ENCODE results near the gene PCDH7. TPM values are rescaled to one million over a fixed set of nuclear protein-coding genes. Genes with fewer than 3 reads are reported as not detected.

PCDH7 gene
- polyA plus RNA-seq, 1 donor from 2014 or later, result 12.6 TPM

DNA sequence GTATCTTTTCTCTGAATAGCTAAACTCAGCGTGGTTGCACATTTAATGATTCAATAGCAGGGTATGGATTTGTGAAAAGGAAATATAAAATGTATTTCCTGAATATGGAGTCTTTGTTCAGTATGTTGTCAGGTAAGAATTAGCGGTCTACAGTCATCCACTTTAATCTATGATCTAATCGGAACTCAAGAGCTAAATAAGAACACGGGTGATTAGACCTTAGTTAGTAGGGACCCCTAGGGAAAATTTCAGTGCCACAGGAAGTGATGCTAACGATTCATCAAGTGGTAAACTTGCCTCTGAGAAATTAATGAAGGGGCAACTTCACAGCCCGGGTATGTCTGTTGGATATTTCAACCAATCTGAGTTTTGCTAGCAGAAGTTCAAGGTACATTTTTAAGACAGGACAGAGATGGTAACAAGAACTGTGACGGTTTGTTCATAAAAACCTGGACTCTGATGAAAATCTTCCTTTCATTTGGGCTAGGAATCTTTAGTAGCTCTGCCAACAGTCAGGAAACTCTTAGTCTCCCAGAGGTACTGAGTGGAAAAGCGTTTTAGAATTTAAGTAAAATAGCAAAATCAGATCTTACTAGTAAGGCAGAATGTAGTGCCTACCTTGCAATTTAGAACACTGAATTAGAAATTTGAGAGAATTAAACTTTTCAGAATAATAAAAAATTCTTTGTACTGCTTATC lies 47.1 kb downstream of the PCDH7 start:
- Histone ChIP-seq H2AFZ (ENCODE audit: low read depth, low read length) (no peak overlapping the region), H3K9me3 (ENCODE audit: low read length) (no peaks in the 10 kb centered on the region), H4K20me1 (ENCODE audit: insufficient read depth) (no peaks in the 10 kb centered on the region), H3K4me3 (ENCODE audit: low read length) (no peak overlapping the region), H3K27me3 (ENCODE audit: insufficient read depth, low read depth, low read length) (no peaks in the 10 kb centered on the region), H3K9ac (ENCODE audit: low read length) (no peak overlapping the region), H3K36me3 (ENCODE audit: insufficient read depth, low read length) (no peaks in the 10 kb centered on the region), H3K9me2 (ENCODE audit: insufficient read depth, low read length) (no peaks in the 10 kb centered on the region), H3F3A (ENCODE audit: insufficient read depth, low read length, poor library complexity, severe bottlenecking) (no peaks in the 10 kb centered on the region), H3K4me2 (ENCODE audit: low read length) (no peak overlapping the region), H3K27ac (ENCODE audit: low read length) (no peak overlapping the region), H3K79me2 (replicated peaks; ENCODE audit: insufficient read depth, low read length) (no peaks in the 10 kb centered on the region)
- no peak for TF ChIP-seq EP300 (conservative IDR thresholded peaks at IDR 0.05; ENCODE audit: poor library complexity, severe bottlenecking)
- TF ChIP-seq RAD21 (conservative IDR thresholded peaks at IDR 0.05), result no peak

DNA sequence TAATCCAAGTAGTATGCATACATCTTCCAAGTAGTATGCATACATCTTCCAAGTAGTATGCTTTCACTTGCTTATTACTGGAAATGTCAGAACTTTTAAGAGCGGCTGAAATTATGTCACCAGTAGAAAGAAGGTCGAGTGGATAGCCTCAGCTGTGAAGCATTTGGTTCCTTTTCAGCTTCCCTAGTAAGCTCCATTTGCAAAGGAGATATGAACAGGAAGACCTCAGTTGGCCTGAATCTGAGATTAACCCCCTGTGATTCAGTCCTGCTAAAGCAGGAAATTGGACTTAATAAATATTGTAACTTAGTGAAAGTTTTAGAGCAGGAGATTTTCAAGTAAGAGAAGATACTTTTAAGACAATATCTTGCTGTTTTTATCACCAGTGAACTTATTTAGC lies 48.1 kb downstream of the PCDH7 start:
- Histone ChIP-seq H3K36me3 (ENCODE audit: insufficient read depth, low read length) (no peaks in the 10 kb centered on the region), H3K27ac (ENCODE audit: low read length) (no peak overlapping the region), H4K20me1 (ENCODE audit: insufficient read depth) (no peaks in the 10 kb centered on the region), H2AFZ (ENCODE audit: low read depth, low read length) (no peak overlapping the region), H3K4me2 (ENCODE audit: low read length) (no peak overlapping the region), H3K4me3 (ENCODE audit: low read length) (no peak overlapping the region), H3K9ac (ENCODE audit: low read length) (no peak overlapping the region), H3K27me3 (ENCODE audit: insufficient read depth, low read depth, low read length) (no peaks in the 10 kb centered on the region), H3K79me2 (replicated peaks; ENCODE audit: insufficient read depth, low read length) (no peaks in the 10 kb centered on the region), H3K9me3 (ENCODE audit: low read length) (no peaks in the 10 kb centered on the region), H3K9me2 (ENCODE audit: insufficient read depth, low read length) (no peaks in the 10 kb centered on the region), H3F3A (ENCODE audit: insufficient read depth, low read length, poor library complexity, severe bottlenecking) (no peaks in the 10 kb centered on the region)
- TF ChIP-seq MXI1 (conservative IDR thresholded peaks at IDR 0.05; ENCODE audit: poor library complexity, severe bottlenecking) (no peak), SMC3 (conservative IDR thresholded peaks at IDR 0.05; ENCODE audit: poor library complexity) (no peak), EP300 (conservative IDR thresholded peaks at IDR 0.05; ENCODE audit: poor library complexity, severe bottlenecking) (no peak), EZH2 (IDR thresholded peaks at IDR 0.05; ENCODE audit: borderline replicate concordance, insufficient read depth, low read length, poor library complexity, severe bottlenecking) (no peak), POLR2AphosphoS5 (IDR thresholded peaks at IDR 0.05) (no peak), TAF1 (IDR thresholded peaks at IDR 0.05; ENCODE audit: low read depth) (no peak), RAD21 (conservative IDR thresholded peaks at IDR 0.05) (no peak)
- TF ChIP-seq, protein P1, sequence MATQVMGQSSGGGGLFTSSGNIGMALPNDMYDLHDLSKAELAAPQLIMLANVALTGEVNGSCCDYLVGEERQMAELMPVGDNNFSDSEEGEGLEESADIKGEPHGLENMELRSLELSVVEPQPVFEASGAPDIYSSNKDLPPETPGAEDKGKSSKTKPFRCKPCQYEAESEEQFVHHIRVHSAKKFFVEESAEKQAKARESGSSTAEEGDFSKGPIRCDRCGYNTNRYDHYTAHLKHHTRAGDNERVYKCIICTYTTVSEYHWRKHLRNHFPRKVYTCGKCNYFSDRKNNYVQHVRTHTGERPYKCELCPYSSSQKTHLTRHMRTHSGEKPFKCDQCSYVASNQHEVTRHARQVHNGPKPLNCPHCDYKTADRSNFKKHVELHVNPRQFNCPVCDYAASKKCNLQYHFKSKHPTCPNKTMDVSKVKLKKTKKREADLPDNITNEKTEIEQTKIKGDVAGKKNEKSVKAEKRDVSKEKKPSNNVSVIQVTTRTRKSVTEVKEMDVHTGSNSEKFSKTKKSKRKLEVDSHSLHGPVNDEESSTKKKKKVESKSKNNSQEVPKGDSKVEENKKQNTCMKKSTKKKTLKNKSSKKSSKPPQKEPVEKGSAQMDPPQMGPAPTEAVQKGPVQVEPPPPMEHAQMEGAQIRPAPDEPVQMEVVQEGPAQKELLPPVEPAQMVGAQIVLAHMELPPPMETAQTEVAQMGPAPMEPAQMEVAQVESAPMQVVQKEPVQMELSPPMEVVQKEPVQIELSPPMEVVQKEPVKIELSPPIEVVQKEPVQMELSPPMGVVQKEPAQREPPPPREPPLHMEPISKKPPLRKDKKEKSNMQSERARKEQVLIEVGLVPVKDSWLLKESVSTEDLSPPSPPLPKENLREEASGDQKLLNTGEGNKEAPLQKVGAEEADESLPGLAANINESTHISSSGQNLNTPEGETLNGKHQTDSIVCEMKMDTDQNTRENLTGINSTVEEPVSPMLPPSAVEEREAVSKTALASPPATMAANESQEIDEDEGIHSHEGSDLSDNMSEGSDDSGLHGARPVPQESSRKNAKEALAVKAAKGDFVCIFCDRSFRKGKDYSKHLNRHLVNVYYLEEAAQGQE (IDR thresholded peaks at IDR 0.05; ENCODE audit: borderline replicate concordance), result no peak
- TF ChIP-seq, protein P2, sequence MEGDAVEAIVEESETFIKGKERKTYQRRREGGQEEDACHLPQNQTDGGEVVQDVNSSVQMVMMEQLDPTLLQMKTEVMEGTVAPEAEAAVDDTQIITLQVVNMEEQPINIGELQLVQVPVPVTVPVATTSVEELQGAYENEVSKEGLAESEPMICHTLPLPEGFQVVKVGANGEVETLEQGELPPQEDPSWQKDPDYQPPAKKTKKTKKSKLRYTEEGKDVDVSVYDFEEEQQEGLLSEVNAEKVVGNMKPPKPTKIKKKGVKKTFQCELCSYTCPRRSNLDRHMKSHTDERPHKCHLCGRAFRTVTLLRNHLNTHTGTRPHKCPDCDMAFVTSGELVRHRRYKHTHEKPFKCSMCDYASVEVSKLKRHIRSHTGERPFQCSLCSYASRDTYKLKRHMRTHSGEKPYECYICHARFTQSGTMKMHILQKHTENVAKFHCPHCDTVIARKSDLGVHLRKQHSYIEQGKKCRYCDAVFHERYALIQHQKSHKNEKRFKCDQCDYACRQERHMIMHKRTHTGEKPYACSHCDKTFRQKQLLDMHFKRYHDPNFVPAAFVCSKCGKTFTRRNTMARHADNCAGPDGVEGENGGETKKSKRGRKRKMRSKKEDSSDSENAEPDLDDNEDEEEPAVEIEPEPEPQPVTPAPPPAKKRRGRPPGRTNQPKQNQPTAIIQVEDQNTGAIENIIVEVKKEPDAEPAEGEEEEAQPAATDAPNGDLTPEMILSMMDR (IDR thresholded peaks at IDR 0.05; ENCODE audit: poor library complexity, severe bottlenecking), result no peak
